HG03439 (cell line): ENCODE measurements around the gene WNT5B.

Source experiments
- ATAC-seq: cut with Tn5 transposase; IDR thresholded peaks from one replicate; pipeline ENCODE4 v1.9.1; 2021; ENCODE audit warnings: mild to moderate bottlenecking, moderate library complexity; ENCODE audit not compliant: unreplicated experiment

The WNT5B gene

DNA sequence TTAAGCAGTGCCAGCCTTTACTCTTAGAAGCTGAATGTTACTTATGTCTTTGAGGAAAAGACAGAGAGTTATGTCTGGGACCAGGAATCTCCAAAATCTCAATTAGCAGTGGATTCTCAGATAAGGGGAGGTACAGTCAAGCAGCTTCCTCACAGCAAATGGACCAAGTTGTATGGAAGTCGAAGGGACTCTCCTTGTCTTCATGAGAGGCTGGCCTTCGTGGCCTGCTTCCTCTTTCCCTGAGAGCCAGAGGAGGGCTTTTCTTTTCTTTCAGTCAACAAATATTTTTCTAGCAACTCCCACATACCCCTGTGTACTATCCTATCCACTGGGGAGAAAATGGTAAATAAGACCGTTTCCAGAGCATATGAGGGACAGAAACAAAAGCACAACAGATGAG is 6.6 kb upstream of the WNT5B start:
- no peak for ATAC-seq

DNA sequence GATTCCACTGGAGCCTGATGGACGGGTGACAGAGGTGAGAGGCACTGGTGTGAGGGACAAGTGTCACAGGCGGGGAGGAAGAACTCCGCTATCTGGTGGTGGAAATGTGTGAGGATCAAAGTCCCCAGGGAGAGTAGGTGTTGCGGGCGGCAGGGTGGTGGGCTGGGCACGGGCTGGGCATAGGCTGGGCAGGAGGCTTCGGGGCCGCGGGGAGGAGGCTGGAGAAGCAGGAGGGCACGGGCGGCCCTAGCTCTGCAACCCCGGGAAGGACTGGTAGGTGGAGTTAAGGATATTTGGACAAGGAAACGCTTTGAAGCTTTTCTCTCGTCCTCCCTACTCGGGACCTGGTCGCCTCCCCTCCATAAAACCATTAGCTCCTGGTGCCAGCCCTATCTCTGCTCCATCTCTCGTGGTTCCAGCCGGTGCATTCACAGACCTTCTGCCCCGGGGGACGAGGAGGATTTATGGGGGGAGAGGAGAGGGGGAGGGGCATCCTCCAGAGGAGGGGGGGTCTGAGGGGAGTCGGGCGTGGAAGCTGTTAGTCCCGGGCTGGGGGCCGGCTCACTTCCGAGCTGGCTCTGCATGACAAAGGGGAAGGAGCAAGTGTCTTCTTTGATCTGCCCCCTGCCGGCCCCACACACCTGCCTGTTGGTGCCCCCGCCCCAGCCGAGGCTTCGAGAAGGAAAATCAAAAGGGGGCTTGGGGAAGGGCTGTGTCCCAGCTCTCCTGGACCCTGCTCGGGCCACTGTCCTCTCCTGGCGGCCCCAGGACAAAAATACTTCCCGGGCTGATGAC is 504 bp downstream of the WNT5B start:
- ATAC-seq = no peak

DNA sequence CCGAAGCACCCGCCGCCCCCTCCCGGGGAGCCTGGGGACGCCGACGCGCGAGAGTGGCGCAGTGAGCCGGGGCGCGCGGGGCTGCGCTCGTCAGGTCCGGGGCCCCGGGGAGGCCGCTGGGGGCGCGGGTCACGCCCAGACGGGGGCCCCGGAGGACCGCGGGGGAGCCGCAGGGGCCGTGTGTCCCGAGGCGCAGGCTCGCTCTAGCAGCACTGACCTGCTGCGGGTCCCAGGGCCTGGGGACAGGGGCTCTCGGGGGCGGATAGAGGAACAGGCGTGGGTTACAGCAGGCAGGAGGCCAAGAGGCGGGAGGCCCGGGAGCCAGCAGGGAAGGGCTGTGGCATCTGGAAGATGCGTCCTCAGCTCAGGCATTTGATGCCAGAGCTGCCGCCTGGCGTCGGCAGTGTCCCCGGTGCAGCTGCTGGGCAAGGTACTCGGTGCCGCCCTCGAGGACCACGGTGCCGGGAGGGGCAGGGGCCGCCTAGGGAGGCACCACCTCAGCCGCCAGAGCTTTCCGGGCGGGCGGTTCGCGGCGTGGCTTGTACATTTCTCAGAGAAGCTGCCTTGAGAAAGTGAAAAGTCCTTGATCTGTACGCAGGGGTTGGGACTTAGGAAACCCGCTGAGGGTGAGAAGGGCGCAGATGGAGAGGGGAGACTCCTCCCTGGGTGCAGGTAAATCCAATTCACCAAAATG is 1.2 kb downstream of the WNT5B start:
- no peak for ATAC-seq

DNA sequence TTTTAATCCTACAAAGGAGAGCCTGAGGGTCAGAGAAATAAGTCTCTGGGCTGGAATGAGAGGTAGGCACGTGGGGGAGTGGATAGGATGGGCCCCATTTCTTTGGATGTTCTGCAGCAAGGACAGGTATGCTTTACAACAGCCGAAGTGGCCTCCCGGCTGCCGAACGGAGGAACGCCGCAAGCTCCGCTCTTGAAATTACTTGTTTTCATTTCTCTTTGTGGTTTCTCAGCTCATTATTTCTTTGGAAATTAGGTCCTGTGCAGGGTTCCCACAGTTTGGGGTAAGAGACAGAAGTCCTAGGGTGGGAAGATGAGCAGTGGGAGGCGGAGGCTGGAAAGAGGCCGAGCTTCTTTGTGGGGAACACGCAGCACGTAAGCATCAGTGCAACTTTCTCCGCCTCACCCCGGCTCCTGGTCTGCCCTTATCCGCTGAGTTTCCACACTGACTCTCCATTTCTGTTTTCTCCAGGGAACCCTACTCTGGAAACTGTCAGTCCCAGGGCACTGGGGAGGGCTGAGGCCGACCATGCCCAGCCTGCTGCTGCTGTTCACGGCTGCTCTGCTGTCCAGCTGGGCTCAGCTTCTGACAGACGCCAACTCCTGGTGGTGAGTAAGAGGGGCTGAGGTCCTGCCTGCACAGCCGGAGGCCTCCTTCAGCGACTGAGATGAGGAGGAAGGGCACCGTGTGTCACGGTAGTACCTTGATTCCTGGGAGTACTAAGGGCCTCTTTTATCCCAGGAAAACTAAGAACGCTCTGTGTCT is 2.0 kb downstream of the WNT5B start:
- no peak for ATAC-seq

DNA sequence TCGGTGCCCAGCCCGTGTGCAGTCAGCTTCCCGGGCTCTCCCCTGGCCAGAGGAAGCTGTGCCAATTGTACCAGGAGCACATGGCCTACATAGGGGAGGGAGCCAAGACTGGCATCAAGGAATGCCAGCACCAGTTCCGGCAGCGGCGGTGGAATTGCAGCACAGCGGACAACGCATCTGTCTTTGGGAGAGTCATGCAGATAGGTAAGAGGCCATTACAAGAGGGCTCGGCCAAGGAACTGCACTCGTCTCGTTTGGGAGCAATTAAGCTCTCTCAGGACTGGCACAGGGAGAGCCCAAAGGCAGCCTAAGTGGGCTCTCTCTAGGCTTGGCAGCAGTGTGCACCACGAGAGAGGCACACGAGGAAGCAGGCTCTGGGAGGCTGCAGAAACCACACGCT is 3.7 kb downstream of the WNT5B start:
- ATAC-seq = no peak

DNA sequence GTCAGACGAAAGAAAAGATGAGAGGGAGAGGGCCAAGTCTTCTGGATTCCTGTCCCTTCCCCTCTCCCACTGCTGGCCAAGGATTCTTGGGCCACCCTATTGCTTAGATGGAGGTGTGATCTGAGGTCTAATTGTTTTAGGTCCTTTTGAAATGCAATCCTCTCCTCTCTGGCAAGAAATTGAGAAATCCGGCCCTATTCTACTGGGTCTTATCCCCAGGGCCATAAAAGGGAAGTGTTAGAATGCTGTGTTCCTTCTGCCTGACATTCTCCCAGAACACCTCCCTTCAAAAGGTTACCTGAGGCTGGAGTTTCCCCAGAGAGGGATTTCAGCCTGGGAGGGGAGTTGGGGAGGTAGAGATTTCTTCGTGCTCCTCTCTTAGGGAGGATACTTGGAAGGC is 4.4 kb downstream of the WNT5B start:
- no peak for ATAC-seq

DNA sequence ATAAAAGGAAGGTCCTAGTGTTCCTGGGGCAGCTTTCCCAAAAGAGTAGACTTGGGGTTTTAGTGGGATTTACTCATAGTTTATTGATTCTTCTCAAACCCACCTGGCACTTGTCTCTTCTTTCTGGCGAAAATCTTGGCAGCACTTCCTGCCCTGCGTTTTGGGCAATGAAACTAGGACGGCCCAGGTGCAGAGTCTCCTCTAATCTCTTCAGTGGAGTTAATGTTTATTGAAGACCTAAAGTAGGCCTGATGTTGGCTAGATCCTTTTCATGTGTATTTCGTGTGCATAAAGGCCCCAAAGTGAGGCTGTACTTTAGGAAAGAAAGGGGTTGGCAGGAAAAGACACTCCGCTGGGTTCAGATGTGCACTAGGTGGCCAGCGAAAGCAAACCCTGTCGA is 5.1 kb downstream of the WNT5B start:
- ATAC-seq = no peak

DNA sequence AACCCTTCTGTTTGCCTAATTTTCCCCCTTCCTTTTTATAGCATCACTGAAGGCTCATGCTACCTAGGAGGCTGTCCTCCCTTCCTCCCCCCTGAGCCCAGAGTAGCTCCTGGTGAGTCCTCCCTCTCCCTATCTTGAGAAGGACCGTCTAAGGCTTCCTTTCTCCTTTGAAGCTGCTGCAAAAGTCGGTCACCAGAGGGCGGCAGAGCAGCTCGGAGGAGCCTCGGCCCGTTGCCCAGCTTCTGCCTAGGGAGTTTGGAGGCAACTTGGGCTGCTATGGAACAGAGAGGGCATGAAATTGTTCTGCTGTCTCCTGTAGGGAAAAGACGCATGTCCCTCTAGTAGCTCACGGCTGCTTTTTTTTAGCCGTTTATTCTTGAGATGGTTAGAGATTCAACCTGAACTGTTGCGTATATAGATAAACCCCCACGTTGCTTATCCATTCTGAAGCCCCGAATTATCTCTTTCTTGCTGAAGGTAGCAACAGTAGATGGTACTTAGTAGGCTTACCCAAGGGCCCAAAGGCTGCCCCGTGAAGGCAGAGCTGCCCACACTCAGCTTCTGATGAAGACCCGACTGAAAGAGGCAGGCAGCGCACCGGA is 5.7 kb downstream of the WNT5B start:
- ATAC-seq = no peak

DNA sequence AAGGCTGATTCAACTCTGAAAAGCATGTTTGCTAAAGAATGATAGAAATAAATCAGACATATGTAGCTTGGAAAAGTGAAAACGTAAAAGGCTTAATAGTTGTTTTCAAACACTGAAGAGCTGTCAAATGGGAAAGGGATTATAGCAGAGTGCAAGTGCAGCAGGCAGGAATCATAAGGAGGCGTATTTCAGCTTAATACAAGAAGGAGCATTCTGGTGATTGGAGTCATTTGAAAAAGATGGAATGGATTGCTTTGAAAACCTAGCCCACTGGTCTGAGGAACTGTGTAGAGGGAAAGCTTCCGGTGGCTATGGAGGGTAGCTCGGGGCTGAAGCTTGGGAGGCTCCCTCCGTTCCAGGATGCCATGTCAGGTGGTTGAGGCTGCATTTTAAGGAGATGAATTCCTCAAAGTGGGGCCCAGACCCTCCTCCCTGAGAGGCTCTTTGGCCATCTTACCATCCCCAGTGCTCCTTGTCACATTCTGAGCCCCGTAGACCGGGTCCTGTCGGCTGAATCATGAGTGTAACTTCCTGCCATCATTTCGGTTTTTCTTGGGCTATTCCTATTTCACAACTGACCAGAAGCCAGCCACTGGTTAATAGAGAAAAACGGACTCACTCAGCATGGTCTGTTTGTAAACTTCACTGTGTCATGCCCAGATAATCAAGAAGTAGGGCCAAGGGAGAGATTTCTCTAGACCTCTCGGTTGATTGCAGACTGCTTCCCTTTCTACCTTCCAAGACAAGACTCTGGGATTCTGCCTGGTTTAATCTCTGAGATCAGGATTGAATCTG is 6.5 kb downstream of the WNT5B start:
- no peak for ATAC-seq

DNA sequence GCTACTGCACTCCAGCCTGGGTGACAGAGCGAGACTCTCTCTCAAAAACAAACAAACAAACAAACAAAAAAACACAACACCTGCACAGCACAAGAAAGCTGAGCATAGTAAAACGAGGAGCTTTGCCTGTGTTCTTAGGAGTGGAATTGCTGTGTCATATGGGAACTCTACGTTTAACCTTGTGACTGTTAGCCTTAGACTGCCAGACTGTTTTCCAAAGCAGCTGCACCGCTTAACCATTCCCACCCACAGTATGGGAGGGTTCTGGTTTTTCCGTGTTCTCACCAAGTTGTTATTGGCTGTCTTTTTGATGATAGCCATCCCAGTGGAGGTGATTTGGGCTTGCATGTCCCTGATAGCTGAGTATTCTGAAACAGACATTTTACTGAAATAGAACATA is 9.2 kb downstream of the WNT5B start:
- no peak for ATAC-seq

DNA sequence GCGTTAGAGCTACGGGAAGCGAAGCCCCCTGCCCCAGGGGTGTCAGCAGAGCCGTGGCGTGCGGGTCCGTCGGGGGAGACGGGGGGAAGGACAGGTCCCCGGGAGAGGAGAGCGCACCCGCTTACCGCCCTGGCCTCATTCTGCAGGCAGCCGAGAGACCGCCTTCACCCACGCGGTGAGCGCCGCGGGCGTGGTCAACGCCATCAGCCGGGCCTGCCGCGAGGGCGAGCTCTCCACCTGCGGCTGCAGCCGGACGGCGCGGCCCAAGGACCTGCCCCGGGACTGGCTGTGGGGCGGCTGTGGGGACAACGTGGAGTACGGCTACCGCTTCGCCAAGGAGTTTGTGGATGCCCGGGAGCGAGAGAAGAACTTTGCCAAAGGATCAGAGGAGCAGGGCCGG is 10.5 kb downstream of the WNT5B start:
- ATAC-seq = no peak

DNA sequence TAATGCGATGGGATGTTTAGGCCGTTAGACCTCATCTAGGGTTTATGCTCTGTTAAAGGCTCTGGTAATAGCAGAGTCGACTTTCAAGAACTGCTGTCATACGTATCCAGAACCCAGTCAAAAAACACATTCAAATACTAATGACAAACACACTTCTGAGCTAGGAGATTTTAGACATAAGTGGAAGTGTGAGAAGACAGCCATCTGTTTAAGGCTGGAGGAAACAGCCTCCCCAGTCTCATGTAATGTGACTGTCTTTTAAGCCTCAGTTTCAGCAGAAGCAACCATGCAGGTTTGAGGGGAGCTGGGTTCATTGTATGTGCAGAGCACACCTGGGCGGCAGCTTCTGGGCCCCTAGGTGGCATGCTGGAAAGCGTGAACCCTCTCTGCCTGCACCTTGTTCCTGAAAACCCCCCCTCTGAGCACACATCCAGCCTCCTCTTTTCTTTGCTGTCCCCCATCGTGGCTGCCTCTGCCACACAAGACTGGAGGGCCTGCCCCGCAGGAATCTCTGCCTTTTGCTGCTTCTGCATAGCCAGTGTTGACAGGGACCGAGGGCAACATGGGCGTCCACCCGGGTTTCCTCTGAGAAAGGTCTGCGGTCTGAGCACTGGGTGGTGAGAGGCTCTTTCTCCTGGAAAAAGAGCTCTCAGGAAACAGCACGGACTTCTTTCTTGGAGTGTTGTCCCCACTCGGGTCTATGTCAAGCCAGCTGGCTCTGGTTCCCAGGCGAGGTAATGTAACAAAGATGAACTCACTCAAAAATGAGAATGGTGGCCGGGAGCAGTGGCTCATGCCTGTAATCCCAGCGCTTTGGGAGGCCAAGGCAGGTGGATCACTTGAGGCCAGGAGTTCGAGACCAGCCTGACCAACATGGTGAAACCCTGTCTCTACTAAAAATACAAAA is 11.6 kb downstream of the WNT5B start:
- ATAC-seq = no peak

DNA sequence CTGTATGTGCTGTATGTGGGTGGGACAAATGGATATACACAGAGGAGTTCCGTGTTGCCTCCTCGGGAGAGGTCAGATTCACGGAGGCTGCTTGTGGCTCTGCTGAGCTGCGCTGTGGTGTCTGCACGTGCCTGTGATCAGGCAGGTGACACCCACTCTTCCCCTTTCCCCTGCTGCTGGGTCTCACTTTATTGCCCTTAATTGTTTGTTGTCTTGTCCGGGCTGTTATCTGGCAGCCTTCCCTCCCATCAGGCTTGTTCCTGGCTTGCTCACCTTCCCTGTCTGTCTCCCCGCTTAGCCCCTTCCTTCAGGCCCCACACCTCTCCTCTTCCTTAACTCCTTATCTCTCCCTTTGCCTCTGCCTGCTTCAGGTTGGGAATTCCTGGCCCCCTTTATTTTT is 13.5 kb downstream of the WNT5B start:
- no peak for ATAC-seq

DNA sequence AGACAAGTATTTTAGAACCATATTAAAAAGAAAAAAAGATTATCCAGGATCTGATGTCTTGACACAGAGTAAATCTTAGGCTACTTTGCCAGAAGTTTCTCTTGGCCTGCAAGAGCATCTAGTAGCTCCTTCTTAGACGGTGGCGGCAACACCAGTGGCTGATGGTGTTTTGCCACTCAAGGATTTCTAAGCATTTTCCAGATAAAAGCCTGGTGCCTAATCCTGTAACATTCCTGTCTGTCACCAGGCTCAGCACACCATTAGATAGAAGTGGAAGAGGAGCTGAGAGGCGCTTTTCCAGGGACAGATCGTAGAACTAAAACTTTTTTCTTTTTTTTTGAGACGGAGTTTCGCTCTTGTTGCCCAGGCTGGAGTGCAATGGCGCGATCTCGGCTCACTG is 14.0 kb downstream of the WNT5B start:
- no peak for ATAC-seq

DNA sequence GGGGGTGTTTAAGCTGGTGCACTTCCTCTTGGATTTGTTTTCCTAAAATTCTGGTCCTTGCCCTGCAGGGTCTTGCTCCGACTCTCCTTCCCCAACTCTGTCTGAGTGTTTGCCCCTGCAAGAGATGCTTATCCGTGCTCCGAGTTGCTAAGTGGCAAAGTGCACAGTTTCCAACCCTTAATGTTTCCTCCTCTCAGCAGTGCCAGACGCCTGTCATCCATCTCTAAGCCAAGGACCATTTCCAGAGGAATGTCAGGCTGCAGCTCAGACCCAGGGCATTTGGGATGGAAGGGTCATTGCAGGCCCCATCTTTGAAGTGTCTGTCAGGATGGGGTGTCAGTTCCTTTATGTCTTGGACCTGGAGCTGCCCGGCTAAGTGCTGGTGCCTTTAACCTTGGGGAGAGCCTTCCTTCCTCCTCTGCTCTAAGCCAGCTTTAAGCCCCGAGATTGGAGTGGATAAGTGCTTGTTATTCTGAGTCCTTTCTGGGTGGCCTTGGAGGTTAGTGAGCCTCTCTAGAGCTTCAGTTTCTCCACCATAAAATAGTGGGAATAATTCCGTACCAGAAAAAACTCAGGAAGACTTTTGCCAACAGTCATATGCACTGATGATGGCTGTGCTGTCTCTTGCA is 15.0 kb downstream of the WNT5B start:
- ATAC-seq = no peak

DNA sequence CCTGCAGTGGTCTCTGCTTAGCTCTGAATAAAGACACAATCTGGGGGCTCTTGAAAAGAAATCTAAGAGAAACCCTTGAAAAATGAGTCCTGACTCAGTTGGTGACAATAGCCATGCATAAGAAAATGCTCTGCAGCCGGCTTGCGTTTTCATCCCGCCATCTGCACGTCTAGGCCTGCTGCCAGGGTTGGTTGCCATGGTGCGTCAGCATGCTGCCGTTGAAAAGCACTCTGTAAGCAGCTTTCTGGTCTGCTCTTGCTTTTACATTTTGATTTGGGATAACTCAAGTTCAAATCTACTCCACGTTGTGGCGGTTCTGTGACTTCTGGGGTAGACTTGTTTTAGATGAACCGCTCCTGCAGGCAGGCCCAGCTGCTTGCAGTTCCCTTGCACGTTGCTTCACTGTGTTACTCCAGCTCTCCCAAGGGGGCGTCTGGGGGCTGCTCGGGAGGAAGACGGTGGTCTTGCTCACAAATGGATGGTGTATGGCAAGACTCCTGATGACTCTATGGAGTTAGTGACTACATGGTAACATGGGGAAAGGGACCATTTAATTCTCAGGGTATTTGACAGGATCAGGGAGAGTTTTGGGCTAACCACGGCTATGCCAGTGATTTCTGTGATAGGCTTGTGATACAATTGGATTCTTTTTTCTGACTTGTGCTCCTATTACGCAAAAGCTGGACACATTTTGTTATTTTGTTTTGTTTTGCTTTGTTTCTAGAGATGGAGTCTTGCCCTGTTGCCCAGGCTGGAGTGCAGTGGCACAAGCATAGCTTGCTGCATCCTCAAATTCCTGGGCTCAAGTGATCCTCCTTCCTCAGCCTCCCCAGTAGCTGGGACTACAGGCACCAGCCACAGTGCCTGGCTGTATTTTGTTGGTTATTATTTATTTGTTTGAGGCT is 15.8 kb downstream of the WNT5B start:
- ATAC-seq = no peak

DNA sequence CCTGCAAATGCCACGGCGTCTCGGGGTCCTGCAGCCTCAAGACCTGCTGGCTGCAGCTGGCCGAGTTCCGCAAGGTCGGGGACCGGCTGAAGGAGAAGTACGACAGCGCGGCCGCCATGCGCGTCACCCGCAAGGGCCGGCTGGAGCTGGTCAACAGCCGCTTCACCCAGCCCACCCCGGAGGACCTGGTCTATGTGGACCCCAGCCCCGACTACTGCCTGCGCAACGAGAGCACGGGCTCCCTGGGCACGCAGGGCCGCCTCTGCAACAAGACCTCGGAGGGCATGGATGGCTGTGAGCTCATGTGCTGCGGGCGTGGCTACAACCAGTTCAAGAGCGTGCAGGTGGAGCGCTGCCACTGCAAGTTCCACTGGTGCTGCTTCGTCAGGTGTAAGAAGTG is 16.8 kb downstream of the WNT5B start:
- ATAC-seq = no peak

DNA sequence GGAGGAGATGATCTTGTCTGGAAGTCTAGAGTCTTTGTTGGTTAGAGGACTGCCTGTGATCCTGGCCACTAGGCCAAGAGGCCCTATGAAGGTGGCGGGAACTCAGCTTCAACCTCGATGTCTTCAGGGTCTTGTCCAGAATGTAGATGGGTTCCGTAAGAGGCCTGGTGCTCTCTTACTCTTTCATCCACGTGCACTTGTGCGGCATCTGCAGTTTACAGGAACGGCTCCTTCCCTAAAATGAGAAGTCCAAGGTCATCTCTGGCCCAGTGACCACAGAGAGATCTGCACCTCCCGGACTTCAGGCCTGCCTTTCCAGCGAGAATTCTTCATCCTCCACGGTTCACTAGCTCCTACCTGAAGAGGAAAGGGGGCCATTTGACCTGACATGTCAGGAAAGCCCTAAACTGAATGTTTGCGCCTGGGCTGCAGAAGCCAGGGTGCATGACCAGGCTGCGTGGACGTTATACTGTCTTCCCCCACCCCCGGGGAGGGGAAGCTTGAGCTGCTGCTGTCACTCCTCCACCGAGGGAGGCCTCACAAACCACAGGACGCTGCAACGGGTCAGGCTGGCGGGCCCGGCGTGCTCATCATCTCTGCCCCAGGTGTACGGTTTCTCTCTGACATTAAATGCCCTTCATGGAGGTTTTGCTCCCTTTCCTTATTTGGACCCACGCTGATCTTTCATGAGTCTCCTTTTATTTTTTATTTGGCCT is 17.7 kb downstream of the WNT5B start:
- no peak for ATAC-seq
